Stimulated activated CD8-positive, alpha-beta memory T cell treated with anti-CD3 and anti-CD28 coated beads, Interleukin-7, amount 100 ng/mL, for 24 hours (primary cell): ENCODE measurements around the gene LCE3B.
"Not testable (repeated sequence)": the region's sequence is repeated elsewhere in the genome, so short reads cannot be mapped to it uniquely, and the experiment has no call there.

Experiments used
- DNase-seq: peaks from one replicate; pipeline ENCODE4 v3.0.0-alpha.2; 2020; ENCODE audit warnings: low read depth

LCE3B gene, protein sequence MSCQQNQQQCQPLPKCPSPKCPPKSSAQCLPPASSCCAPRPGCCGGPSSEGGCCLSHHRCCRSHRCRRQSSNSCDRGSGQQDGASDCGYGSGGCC

DNA sequence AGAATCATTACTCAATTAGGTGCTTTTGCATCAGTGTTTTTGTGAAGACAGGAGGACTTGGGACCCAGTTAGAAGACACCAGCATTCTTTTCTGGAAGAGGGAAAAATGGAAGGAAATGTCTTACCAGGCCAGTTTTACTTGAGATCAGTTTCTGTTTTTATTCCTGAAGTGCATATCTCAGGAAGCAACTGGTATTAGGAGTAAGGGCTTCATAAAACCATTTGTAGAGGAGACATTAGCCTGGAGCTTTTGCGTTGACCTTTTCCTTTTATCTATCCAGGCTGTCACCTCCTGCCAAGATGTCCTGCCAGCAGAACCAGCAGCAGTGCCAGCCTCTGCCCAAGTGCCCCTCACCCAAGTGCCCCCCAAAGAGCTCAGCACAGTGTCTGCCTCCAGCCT lies at the start of gene LCE3B:
LCE3B (plus strand) TSS at position 301 of the 400 bp plus-strand sequence; CDS start at position 301, 0 bp downstream.
- DNase-seq = no peak

DNA sequence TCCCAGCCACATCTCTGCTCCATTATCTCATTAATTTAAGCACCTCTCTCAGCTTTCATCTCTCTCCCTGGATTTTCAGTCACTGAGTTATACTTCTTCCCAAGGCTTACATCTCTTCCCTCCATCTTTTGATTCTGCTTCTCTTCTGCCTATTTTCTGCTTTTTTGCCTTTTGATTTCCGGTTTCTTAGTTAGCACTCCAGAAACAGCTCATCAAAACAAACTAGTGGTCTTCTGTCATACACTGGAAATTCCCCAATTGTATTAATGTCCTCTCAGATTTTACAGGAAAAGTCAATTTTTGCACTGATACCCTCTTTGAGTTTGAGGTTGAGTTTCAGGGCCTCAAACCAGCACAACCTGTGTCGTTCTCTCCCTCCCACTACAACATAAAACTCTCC lies 48.5 kb upstream of the LCE3B start:
- no peak for DNase-seq

DNA sequence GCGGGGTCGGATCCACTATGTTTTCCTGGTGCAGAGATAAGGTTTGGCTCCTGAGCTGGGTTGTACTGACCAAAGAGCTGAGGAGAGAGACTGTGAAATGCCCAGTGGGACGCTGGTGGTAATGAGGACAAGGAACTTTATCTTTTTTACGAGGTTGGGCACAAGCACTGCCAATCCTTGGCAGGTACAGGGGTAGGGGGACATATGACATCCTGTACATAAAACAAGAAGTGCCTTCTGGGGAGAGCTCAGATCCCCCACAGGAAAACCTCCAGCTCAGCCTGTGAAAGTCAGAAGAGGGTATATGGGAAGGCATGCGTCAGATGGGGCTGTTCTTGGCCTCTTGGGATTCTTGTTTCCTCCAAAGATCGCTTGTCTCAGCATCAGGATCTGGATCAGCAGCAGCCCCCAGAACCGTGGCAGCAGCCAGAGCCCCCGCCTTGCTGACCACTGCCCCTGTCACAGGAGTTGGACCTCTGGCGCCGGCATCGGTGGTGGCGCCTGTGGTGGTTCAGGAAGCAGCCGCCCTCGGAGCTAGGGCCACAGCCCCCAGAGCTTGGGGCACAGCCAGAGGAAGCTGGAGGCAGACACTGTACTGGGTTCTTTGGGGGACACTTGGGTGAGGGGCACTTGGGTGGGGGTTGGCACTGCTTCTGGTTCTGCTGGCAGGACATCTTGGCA lies 47.9 kb upstream of the LCE3B start:
- DNase-seq = no peak

DNA sequence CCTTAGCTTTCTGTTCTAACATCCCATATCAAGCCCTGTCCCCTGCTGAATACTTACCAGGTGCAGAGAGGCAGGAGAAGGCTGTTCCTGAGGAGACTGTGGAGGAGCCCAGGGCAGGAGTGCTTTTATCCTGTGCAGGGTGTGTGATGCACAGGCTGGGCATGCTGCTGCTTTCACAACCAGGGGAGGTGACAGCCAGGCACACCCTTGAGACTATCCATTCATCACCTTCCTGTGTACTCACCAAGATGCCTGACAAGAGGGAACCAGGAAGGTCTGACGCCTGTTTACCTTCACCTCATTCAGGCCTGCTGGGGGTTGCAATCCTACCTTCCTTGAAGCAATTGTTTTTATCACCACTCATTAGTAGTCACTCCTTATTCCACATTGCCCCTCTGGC lies 46.9 kb upstream of the LCE3B start, which contains the start of gene LCE3E:
LCE3E (minus strand) TSS at position 100 of the 400 bp plus-strand sequence. CDS start 572 bp downstream, outside the sequence.
- no peak for DNase-seq

DNA sequence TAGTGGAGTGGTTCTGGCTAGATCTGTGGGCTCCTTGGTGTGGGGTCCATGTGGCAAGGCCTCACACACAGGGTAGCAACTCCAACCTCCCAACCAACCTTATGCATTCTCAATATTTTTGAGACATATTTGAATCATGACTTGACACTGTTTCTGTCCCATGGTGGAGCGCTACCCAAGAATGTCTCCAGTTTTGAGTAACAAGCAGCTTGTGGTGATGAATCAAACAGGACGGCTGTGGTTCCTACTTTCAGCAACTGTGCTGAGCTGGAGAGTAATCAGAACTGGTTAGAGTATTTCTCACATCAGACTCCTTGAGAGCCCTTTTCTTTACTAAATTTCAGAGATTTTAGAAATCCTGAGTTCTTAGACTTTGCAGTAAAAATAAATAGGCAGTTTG lies 36.4 kb upstream of the LCE3B start:
- DNase-seq = no peak

DNA sequence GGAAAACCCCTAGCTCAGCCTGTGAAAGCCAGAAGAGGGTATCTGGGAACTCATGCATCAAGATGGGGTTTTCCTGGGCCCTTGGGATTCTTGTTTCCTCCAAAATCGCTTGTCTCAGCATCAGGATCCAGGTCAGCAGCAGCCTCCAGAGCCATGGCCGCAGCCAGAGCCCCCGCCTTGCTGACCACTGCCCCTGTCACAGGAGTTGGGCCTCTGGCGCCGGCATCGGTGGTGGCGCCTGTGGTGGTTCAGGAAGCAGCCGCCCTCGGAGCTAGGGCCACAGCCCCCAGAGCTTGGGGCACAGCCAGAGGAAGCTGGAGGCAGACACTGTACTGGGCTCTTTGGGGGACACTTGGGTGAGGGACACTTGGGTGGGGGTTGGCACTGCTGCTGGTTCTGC lies 34.1 kb upstream of the LCE3B start:
- not testable (repeated sequence) for DNase-seq

DNA sequence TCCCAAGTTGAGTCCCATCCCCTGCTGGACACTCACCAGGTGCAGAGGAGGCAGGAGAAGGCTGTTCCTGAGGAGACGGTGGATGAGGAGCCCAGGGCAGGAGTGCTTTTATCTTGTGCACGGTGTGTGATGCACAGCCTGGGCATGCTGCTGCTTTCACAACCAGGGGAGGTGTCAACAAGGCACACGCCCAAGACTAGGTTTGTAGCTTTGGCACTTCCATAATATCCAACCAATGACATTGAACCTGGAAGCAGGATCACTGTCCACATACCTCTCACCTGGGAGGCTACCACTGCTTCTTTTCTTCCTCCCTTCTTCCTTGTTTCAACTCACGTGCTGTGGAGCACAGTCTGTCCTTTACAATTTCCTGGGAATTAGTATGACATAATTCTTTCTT lies 33.2 kb upstream of the LCE3B start, which contains the start of gene LCE3D:
LCE3D (minus strand) TSS at position 84 of the 400 bp plus-strand sequence. CDS start 580 bp downstream, outside the sequence.
- DNase-seq = no peak

DNA sequence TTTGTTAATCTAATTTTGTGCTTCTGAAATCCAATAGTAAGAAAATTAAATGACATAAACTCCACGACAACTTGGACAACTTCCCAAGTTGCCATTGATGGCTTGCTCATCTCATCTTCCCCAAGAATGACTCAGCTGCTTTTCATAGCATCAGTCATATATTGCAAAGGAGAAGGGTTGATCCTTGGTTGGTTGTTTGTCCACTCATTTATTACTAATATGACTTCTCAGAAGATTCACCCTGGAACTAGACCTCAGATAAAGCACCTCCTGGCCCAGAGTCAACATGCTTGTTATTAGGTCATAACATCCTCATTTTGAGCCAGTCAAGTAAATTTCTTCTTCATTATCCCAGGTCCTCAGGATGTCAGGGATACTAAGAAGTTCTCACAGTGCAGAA lies 31.0 kb upstream of the LCE3B start:
- DNase-seq = no peak

DNA sequence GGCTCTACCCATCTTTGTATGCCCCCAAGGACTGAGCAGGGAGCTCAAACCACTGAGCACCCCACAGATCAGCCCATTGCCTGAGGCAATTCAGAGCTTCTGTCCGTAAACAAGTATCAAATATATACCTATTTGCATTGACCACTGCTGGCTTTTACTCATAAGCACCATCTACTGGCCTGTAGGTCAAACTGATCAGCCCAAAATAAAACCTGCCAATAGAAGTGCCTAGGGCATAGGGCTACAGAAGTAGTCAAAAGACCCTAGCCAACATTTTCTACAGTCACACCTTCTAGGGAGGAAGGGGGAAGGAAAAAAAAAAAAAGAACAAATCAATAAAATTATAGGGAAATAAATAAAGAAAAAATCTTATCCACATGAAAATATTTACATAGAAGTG lies 28.0 kb upstream of the LCE3B start:
- DNase-seq = no peak

DNA sequence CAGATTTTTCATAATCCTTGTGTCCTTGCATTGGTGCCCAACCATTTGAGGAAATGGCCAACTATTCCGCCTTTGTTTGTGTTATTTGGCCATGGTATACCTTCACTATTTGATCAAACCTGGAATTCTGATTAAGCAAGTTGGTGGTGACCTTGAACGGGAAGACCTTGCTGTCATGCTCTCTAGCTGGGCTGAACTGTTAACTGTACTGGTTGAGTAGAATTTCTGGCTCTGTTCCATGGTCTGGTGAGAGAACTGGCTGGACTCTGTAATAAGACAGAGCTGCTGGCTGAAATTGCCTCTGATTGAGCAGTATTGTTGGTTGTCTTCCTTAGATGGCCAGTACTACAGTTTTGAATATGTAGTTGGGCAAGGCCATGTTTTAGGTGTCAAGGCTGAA lies 16.6 kb upstream of the LCE3B start:
- no peak for DNase-seq

DNA sequence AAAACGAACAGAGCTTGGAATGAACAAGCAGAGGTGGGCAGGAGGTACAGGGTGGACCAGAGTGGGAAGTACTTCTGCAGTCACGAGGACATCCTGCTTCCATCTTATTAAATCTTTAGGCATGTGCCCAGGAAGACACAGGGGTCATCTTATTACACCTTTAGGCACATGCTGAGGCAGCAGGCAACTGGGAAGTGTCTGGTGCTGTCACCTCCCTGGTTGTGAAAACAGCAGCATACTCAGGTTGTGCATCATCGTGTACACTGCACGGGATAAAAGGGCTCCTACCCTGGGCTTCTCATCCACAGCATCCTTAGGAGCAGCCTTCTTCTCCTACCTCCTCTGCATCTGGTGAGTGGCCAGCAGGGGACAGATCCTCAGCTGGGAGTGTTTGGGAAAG lies 13.7 kb upstream of the LCE3B start, which contains the start of gene LCE3C:
LCE3C (plus strand) TSS at position 301 of the 400 bp plus-strand sequence. CDS start 498 bp downstream, outside the sequence.
- DNase-seq = no peak

DNA sequence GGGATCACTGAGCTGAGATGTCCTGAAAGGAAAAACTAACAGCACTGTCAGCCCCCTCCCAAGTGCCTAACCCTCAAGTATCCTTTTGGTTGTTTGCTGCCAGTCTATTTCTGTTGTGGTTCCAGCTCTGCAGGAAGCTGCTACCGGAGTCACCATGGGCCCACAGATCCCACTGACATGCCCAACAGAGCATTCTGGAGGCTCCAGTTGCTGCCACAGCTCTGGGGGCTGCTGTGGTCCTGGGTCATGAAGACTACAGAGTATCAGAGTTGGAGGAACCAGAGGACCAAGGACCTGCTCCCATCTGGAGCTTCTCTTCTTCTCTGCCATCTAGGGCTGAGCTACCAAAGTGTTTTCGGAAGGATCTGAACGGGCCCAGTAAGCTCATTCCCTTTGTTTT lies 8.4 kb downstream of the LCE3B start:
- DNase-seq = no peak

DNA sequence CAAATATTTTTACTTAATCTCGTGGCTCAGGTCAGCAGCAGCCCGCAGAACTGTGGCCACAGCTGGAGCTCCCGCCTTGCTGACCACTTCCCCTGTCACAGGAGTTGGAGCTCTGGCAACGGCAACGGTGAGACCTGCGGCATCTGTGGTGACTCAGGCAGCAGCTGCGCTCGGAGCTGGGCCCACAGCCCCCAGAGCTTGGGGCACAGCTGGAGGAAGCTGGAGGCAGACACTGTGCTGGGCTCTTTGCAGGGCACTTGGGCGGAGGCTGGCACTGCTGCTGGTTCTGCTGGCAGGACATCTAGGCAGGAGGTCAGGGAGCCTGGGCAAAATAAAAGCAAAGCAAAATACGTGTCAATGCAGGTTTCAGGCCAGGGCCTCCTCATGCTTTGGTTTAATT lies 9.2 kb downstream of the LCE3B start, which contains the start of gene LCE3A:
LCE3A (minus strand) TSS at position 301 of the 400 bp plus-strand sequence; CDS start at position 301, 0 bp downstream.
- no peak for DNase-seq

DNA sequence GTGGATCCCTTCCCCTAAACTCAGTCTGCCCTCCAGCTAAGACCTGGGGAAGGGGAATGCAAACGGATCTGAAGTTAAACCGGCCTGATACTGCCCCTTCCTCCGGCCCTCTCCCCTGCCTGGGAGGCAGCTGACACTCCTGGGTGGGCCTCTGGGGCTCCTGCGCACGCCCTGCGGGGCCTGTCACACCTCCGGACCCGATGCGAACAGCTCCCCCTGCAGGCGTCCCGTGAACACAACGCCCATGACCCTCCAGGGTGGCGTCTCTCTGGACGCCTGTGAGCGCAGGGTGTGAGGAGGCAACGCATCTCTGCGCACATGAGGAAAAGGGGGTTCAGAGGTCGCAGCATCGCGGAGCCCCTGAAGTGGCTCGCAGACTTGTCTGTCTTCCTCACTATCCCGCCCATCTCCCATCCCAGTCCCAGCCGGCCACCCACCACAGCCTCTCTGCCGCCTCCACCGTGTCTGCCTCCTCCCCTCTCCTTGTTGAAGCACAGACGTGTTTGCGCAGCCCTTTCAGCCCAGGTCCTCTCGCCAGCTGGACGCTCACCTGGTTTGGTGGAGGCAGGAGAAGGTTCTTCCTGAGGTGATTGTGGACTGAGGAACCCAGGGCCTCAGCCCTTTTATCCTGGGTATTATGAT lies 9.7 kb downstream of the LCE3B start:
- no peak for DNase-seq

DNA sequence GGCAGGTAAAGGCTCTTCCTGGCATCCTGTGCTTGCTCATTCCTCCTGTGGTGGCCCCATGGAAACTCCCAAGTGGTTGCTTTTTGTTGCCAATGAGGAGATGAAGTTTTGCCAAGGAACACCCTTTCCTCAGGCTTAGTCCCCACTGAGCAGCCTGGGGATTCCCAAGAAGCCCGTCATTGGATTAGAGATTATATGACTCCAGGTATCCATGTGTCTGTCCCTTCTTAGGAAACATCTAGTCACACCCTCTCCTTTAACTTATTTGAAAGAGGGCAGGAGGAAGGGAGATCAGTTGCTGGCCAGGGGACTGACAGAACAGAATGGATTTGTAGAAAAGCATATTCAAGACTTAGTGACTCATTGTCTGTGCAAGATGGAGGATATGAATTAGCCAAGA lies 13.1 kb downstream of the LCE3B start:
- no peak for DNase-seq

DNA sequence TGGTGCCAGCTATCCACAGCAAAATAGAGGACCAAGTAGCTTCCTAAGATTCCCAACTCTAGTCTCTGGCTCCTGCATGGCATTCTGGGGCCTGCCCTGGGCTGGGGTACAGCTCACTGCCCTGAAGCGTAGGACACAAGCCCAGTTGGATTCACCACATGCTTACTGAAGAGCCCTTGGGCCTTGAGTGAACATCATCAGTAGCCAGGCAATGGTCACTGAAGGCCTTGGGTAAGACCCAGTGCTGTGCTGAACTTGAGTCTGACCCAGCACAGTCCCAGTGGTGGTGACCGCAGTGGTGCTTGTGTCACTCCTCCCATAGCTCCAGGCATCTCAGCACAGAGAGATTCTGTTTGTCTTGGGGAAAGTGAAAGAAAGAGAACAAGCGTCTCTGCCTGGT lies 17.0 kb downstream of the LCE3B start:
- DNase-seq = no peak

DNA sequence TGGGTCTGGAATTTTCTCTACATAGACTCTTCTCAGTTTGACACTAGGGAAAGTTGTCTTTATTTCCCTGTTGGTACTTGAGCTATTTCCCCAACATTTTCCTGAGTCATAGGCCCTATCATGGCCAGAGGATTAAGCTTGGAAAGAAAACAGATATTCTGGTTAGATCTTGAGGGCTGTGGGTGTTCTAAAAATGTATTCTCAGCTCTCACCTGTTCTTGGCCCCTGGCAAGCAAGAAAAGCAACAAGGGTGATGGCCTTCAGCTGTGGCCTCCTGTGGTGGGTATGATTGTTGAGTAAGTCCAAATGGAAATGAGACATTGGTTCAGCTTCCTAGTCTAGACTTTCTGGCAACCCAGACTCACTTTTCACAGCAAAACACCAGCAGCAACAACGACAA lies 26.7 kb downstream of the LCE3B start:
- DNase-seq = no peak

DNA sequence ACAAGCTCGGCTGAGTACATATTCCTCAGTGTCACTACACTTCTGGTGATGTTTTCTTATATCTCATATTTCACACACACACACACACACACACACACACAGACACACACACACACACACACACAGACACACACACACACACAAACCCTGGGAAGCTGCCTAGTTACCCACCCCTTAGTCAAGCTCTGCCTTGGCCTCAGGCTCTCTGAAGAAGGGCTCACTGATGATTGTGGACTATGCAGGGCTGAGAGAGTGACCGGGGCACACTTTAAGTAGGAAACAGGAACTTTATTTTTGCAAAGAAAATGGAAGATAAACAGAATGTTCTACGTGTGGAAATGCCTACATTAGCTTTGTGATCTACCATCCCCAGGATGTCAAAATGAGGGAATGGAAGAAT lies 30.3 kb downstream of the LCE3B start:
- DNase-seq = no peak

DNA sequence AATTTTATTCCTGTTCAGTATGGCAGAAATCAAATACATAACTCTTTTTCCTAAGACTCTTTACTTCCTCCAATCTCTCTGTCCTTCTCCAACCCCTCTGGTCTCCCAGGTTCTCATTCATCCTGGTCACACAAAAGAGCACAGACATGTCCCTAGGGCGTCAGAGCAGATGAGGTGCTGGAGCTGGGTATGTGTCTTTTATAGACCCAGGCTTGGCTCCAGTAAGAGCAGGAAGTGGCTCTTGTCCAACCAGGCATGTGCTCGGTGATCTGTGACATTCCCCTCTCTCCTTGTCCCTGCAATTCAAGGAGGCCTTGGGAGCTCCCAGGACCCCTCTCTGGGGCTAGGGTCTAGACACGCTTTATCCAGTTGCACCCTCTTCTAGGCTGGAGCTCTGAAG lies 31.5 kb downstream of the LCE3B start:
- no peak for DNase-seq

DNA sequence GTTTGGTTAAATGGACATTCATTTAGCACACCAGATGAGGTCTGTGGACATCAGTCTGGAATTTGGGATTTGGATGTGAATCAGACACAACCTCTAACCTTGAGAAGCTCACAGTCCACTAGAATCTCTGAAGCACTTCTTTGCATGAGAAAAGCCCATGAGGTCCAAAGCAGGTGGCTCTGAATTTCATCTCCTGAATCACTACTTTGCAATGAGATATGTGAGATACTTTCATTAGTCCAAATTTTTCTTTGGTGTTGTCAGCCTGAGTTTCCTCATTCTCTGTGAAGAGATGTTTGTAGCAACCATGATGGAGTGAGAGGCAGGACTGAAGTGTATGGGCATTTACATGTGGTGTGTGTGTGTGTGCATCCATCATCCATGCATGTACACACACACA lies 33.0 kb downstream of the LCE3B start:
- no peak for DNase-seq

DNA sequence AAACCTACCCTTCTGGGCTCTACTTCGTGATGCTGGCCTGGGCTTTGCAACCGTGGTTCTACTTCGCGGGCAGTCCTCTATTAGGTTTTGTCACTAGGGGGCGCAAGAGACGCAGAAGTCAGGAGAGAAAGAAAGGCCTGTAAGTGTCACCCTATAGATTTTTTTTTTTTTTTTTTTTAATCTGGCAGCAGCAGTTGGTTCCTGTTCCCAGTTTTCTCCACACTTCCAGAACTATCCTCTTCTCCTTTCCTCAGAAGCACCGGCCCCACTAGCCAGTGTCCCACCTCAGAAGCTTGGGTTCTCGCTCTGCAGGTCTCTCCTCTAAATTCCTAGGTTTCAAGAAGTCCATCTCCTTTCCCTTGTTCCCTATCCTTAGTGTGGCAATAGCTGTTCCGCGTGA lies 40.5 kb downstream of the LCE3B start:
- peak; percentile 10 for DNase-seq

DNA sequence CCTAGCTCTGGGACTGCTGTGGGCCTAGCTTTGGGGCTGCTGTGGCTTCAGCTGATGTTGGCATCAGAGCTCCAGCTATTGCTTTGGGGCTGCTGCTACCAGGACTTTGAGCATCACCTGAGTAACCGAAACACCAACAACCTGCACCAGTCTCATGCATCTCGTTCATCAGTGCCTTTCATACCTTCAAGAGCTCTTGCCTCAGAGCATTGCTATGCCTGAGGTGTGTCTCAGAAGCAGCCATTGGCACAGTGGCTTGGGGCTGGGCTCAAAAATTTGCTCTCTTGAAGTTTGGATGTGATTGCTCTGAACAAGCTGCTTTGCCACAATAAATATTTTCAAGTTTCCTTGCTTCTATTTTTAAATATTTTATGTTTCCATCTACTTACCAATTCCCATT lies 42.8 kb downstream of the LCE3B start:
- no peak for DNase-seq

DNA sequence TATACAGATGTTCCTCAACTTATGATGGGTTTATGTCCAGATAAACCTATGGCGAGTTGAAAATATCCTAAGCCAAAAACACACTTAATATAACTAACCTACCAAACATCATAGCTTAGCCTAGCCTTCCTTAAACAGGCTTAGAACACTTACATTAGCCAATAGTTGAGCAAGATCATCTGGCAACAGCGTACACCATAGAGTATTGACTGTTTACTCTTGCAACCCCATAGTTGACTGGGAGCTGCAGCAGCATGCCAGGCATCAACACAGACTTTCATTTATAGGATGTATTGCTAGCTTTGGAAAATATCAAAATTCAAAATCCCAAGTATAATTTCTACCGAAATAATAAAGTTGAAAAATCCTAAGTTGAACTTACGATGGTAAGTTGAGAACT lies 44.1 kb downstream of the LCE3B start:
- no peak for DNase-seq
